Measurements from ENCODE around the gene FLT1. TPM values are rescaled to one million over a fixed set of nuclear protein-coding genes. Genes with fewer than 3 reads are reported as not detected.

The FLT1 gene
- total and polyA plus RNA-seq, 2 of the 13 experiments (the other 11 are each of a cell fraction or from before 2014, with no cell fraction given), result 0.02 TPM; not detected in 1

- TF ChIP-seq ZNF646 (CRISPR knock-in tag; IDR thresholded peaks at IDR 0.05) (peak; percentile 83), ATF7 (IDR thresholded peaks at IDR 0.05) (0 out of 2 replicates have a peak, but pooled peaks have one; percentile 1), ATF7 (CRISPR knock-in tag; IDR thresholded peaks at IDR 0.05) (no peak), PRMT3 (CRISPR knock-in tag; IDR thresholded peaks at IDR 0.05; ENCODE audit: borderline replicate concordance, low read depth) (no peak)
These were observed 36.3 kb upstream of the FLT1 start (continued) for GRCh38 chr13:28531077-28531844.

- peak; percentile 20; the same call in 2 of the 3 replicates for ATAC-seq
- no peak overlapping the region for H3K9ac ChIP-seq (ENCODE audit: insufficient read depth, low read depth, low read length)
- BruUV-seq (replicated peaks), result no TSS peak
- H3K4me2 ChIP-seq (ENCODE audit: low read depth, low read length), result peak overlapping the region; percentile 23; the same call in 1 of the 2 replicates
- peaks cover 14% of the 10 kb centered on the region for H3K4me1 ChIP-seq (ENCODE audit: insufficient read depth, low read length)
- FAIRE-seq, result no peak
- no peaks in the 10 kb centered on the region for H4K20me1 ChIP-seq (ENCODE audit: insufficient read depth, low read length)
- intact Hi-C loops (cut with micrococcal nuclease; ENCODE audit: unreplicated experiment), result no loop called here
- DNase-seq (ENCODE audit: low spot score), result no peak
- no peak overlapping the region for H2AFZ ChIP-seq (ENCODE audit: low read length)
- 20% methylated on average over 3 of the region's 3 CpGs for WGBS (ENCODE audit: low lambda C conversion rate)
- H3K36me3 ChIP-seq (replicated peaks in 1 of 2; ENCODE audit: control insufficient read depth in 1 of 2, insufficient read depth in 2 of 2, low read length in 2 of 2), result no peaks in the 10 kb centered on the region
- no peak for TF ChIP-seq CREM (IDR thresholded peaks at IDR 0.05)
- no peak for TF ChIP-seq CREM (CRISPR knock-in tag; IDR thresholded peaks at IDR 0.05)
- no peak for TF ChIP-seq ZNF362 (CRISPR knock-in tag; IDR thresholded peaks at IDR 0.05; ENCODE audit: borderline replicate concordance)
- no peak for TF ChIP-seq DMTF1 (CRISPR knock-in tag; IDR thresholded peaks at IDR 0.05)
- H3K9me3 ChIP-seq (ENCODE audit: low read length), result no peaks in the 10 kb centered on the region
- H3K27ac ChIP-seq (ENCODE audit: extremely low read length, insufficient read depth, low read length), result no peak overlapping the region
- 0 out of 6 replicates have a peak overlapping the region, but pooled peaks of 1 of the 3 experiments have one; percentile 31 for H3K4me3 ChIP-seq (replicated peaks in 1 of 3; ENCODE audit: insufficient read depth in 1 of 3, low read depth in 2 of 3, low read length in 3 of 3)
- CTCF ChIA-PET (ENCODE audit: low intra/inter-chr PET ratio, low total read pairs), result no interaction called here
- in situ Hi-C loops (cut with HindIII; ENCODE audit: extremely low pct_ligation_motif_present, low pct_unique_long_range_greater_than_20kb), result no loop called here
- no peaks in the 10 kb centered on the region for H3K79me2 ChIP-seq (ENCODE audit: insufficient read depth, low read length)
- peaks cover 4 to 50% of the 10 kb centered on the region in 2 experiments for H3K27me3 ChIP-seq (ENCODE audit: control insufficient read depth in 1 of 2, insufficient read depth in 2 of 2, low read length in 2 of 2)
- POLR2A ChIA-PET, result no interaction called here
These were observed 35.8 kb upstream of the FLT1 start for GRCh38 chr13:28530729-28531076.
